GM18858 (cell line): ENCODE results near the gene NAE1.

Experiments used
- ATAC-seq: cut with Tn5 transposase; IDR thresholded peaks from one replicate; pipeline ENCODE4 v1.9.1; 2021; ENCODE audit not compliant: unreplicated experiment

The NAE1 gene

GRCh38 chr16:66850115-66850815, 19.5 kb upstream of the NAE1 start:
- no peak for ATAC-seq

DNA sequence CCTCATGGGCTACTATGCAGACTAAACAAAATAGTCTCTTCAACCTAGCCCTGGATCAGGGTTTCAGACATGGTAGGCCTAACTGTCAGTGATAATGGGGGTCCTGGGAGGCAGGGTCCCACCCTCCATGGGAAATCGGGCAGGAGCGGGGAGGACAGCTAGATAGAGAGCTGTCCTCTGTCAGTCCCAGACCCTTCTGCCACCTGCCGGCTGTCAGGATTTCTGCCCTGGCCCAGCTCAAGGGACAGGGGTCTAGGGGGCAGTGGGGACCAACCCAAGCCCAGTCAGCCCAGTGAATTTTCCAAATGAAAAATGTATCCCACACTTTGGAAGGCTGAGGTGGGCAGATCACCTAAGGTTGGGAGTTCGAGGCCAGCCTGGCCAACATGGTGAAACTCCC, 18.8 kb upstream of the NAE1 start:
- ATAC-seq, result no peak

GRCh38 chr16:66849021-66849420, 18.2 kb upstream of the NAE1 start:
- ATAC-seq, result no peak

DNA sequence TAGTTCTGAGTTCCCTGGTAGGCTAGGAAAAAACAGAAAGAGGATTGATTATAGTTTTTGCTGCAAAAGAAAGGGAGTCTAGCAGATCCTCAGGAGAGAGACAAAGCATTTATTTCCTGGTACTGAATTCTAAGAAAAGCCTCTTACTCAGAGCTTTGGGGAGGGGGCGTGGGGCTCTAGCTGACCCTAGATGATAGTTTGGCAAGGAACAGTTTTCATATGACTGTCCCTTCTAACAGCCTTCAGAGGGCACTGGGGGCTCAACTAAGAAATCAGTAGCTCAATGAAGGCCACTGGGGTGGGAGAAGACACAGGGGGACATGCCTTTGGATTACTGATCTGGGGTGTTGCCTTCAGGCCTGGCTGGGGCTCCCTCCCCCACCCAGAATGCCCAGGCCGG, 17.4 kb upstream of the NAE1 start:
- ATAC-seq, result no peak

DNA sequence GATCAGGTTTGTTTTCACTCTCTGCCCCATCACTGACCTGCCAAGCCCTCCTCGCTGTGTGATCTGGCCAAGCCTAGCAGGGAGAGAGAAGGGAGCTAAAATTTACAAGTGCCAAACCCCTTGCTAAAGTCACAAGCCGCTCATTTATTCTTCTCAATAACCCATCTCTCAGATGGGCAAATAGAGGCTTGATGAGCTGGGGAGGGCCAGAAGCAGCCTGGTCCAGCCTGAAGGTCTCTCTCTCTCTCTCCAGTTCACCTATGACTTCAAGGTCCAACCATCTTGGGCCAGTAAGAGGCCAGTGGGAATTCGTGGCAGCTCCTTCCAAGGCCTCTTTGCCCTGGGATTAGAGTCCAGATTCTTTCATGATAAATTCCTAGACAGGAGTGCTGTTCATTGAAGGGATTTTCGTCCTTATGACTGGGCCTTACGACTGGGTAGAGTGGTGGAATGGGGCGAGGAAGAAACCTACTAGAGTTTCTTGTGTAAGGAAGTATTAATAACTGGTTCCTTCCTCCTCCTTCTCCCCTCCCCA, 16.8 kb upstream of the NAE1 start:
- no peak for ATAC-seq

DNA sequence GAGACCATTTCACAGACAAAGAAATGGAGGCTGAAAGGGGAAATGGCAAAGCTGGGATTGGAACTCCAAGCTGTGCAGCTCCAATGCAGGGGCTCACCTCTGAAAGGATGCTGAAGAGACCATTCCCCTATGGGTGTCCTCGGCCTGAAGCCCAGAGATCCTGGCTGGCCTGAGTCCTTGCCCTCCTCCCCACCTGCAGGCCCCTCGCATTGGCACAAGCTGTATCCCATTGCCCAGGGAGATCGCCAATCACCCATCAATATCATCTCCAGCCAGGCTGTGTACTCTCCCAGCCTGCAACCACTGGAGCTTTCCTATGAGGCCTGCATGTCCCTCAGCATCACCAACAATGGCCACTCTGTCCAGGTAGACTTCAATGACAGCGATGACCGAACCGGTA, 16.1 kb upstream of the NAE1 start:
- ATAC-seq, result no peak

DNA sequence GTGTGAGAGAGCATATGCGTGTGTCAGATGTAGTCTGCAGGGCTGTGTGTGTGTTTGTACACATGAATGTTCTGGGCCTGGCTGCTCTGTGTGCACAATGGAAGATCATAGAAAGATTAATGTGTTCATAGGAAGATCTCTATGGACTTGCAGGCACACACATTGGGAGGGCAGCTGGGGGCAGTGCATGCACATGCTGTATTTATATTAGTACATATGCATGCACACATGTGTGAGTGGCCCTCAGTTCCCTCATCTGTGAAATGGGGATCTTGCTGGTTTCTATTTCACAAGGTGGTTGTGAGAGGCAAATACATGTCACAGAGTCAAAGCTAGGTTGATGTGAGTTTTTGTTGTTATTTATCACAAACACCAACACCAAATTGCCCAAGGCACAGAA, 15.5 kb upstream of the NAE1 start:
- ATAC-seq, result no peak

- no peak for ATAC-seq
These were observed 15.0 kb upstream of the NAE1 start for GRCh38 chr16:66845791-66846221.

DNA sequence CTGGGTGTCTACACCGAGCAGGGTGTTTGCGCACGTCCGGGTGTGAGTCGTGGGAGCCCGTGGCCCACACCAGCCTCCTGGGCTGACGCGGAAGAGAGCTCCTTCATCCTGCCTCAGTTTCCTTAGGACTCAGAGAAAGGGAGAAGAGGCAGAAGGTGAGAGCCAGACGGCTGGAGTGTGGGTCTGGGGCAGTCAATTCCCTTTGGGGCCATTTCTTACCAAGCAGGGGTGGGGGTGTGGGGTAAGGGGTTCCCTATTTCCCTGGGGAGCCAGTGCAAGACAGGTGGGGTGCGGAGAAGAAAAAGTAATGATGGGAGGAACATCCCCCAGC, 14.3 kb upstream of the NAE1 start:
- no peak for ATAC-seq

DNA sequence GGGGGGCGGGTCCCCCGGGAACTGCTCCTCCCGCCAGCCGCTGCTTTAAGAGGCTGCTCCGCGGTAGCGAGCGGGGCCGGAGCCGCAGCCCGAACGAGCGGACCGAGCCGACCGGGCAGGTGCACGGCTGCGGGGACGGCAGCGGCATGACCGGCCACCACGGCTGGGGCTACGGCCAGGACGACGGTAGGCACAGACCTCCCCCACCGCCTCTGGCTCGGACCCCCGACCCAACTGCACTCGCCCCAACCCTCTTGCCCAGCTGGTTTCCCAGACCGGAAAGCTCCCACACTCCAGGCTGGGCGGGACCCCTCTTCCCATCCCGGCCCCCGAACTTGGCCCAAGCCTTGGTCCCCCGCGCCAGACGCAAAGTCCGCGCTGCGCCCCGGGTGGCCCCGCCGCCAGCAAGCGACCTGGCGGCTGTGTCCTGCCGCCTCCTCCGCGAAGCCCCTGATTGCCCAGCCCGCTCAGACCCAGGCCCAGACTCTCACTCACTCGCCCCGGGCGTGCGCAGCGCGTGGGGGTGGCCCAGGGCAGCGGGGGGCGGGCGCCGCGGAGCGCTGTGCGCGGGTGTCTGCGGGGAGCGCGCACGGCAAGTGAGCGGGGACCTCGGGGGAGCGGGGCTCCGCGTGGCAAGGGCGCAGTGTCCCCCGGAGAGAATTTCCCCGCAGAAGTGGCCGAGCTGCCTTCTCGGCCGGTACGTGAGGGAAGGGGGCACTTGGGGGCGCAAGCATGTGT, 13.7 kb upstream of the NAE1 start, which contains the start of gene CA7:
Gene CA7, plus strand, starts transcription at position 73 of the 738 bp plus-strand sequence. Its CDS starts 74 bp downstream, at position 147.
- no peak for ATAC-seq

DNA sequence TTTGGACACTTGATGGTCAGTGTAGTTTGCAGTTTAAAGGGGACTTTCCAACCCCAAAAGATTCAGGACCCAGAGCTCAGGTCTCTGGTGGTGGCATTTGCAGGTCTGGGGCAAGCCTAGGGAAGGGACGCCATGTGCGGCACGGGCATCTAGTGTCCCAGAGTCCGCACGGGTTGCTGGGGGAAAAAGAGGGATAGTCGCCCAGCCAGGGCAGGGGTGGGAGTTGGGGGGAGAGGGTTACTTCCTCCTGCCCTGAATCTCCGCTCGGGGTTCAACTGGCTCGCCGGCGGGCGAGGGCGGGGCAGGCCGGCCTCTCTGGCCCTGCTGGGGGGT, 13.2 kb upstream of the NAE1 start:
- ATAC-seq, result no peak

GRCh38 chr16:66843191-66843590, 12.4 kb upstream of the NAE1 start:
- no peak for ATAC-seq

DNA sequence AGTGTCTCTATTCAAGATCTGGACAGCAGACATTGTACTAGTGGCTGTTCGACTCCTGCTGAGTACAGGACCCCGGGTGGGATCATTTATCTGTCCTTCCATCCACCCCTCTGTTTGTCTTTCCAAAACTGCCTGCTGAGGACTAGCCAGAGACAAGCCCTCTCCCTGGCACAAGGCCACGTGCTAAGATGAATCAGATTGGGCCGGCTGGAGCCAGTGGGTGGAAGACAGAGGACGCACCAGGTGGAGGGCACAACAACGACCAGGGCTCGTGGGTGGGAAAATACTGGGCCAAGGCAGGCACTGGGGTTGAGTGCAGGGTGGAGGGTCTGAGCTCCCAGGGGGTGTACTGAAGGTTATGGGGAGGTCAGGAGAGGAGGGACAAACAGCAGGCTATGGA, 12.0 kb upstream of the NAE1 start:
- ATAC-seq, result no peak

DNA sequence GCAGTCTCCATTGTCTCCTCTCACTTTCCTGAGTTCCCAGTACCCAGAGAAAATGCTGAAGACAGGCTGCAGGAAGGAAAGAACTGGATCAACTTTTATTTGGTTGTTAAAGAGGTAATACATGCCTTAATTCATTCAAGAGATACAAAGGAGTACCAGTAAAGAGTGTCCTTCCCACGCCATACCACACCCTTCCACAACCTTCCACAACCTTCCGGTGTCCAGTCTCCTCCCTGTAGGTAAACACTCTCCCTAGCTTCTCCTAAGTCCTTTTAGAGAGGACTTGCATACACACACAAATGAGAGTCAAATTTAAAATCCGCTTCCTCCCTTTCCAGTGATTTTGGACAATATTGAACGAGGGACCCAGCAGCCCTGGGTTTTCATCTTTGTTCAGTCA, 10.6 kb upstream of the NAE1 start:
- no peak for ATAC-seq

- ATAC-seq, result no peak
These were observed 10.1 kb upstream of the NAE1 start for GRCh38 chr16:66840883-66841282.

- ATAC-seq, result no peak
These were observed 4.0 kb upstream of the NAE1 start for GRCh38 chr16:66834746-66835145.

- no peak for ATAC-seq
These were observed 2.0 kb upstream of the NAE1 start for GRCh38 chr16:66832661-66833305.

DNA sequence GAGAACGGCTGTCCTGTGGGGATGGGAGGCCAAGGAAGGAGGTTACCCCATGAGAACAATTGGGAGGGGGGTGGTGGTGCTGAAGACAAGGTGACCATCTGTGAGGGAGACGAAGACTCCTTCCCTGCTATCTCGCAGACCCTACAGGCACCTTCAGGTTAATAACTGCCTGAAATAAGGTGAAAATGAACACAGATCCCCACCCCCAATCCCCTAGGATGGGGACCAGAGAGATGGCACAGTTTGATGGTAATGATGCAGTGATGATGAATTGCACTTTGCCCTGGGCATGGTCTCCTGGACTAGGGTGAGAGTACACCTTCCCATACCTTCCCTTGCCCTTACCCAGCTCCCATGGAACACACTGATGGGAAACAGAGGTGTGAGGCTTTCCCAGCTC, 1.4 kb upstream of the NAE1 start:
- no peak for ATAC-seq

GRCh38 chr16:66824006-66824405, 6.8 kb downstream of the NAE1 start:
- no peak for ATAC-seq

DNA sequence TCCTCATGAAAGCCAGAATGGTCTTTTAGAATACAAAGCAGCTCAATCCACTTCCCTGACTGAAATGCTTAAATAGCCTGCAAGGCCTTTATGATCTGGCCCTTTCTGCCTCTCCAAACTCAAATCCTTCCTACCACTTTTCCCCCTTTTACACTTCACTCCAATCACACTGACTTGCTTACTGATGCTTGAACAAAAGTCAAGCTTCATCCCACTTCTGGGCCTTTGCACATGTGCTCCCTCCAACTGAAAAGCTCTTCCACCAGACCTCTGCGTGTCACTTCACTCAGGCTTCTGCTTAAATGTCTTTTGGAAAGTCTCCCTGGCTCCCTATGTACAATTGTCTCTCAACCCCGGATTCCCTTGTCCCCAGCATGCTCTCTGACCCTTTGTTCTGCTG, 16.0 kb downstream of the NAE1 start:
- no peak for ATAC-seq

- ATAC-seq, result no peak
These were observed 19.7 kb downstream of the NAE1 start for GRCh38 chr16:66811043-66811442.

- ATAC-seq, result no peak
These were observed 20.4 kb downstream of the NAE1 start for GRCh38 chr16:66810391-66810790.
